G401.6 (cell line): ENCODE data around the gene WT1.

ENCODE experiments used
- FAIRE-seq: peaks from 2 replicates; lab custom pipeline; 2012; peaks lifted over from hg19 to GRCh38; lab: Jason Lieb, UNC

Gene WT1

GRCh38 chr11:32438346-32438865 lies 3.1 kb upstream of the WT1 start:
- FAIRE-seq = no peak

GRCh38 chr11:32437495-32438345 lies 2.4 kb upstream of the WT1 start:
- no peak for FAIRE-seq

GRCh38 chr11:32436751-32437494 lies 1.6 kb upstream of the WT1 start:
- FAIRE-seq = no peak

GRCh38 chr11:32435942-32436750 lies 807 bp upstream of the WT1 start:
- no peak for FAIRE-seq

- FAIRE-seq = no peak
Observed at GRCh38 chr11:32435152-32435480, 223 bp downstream of the WT1 start.

GRCh38 chr11:32434356-32435151 lies 785 bp downstream of the WT1 start:
- no peak for FAIRE-seq

GRCh38 chr11:32433914-32434355 lies 1.4 kb downstream of the WT1 start:
- no peak for FAIRE-seq

GRCh38 chr11:32433101-32433913 lies 2.0 kb downstream of the WT1 start:
- no peak for FAIRE-seq

- FAIRE-seq = no peak
Observed at GRCh38 chr11:32432565-32432964, 2.8 kb downstream of the WT1 start.

- no peak for FAIRE-seq
Observed at GRCh38 chr11:32430568-32431381, 4.6 kb downstream of the WT1 start.

- no peak for FAIRE-seq
Observed at GRCh38 chr11:32429477-32429876, 5.9 kb downstream of the WT1 start.

GRCh38 chr11:32428665-32429303 lies 6.6 kb downstream of the WT1 start:
- no peak for FAIRE-seq

- no peak for FAIRE-seq
Observed at GRCh38 chr11:32427935-32428664, 7.2 kb downstream of the WT1 start.

GRCh38 chr11:32427616-32427934 lies 7.8 kb downstream of the WT1 start:
- FAIRE-seq = no peak

- no peak for FAIRE-seq
Observed at GRCh38 chr11:32426819-32427615, 8.3 kb downstream of the WT1 start.

GRCh38 chr11:32426192-32426591 lies 9.1 kb downstream of the WT1 start:
- no peak for FAIRE-seq

GRCh38 chr11:32425761-32426160 lies 9.6 kb downstream of the WT1 start:
- no peak for FAIRE-seq

- no peak for FAIRE-seq
Observed at GRCh38 chr11:32422545-32422944, 12.8 kb downstream of the WT1 start.
